ENCODE results near the gene UBE2F.
"Not testable (repeated sequence)": the region's sequence is repeated elsewhere in the genome, so short reads cannot be mapped to it uniquely, and the experiment has no call there.

Gene UBE2F

DNA sequence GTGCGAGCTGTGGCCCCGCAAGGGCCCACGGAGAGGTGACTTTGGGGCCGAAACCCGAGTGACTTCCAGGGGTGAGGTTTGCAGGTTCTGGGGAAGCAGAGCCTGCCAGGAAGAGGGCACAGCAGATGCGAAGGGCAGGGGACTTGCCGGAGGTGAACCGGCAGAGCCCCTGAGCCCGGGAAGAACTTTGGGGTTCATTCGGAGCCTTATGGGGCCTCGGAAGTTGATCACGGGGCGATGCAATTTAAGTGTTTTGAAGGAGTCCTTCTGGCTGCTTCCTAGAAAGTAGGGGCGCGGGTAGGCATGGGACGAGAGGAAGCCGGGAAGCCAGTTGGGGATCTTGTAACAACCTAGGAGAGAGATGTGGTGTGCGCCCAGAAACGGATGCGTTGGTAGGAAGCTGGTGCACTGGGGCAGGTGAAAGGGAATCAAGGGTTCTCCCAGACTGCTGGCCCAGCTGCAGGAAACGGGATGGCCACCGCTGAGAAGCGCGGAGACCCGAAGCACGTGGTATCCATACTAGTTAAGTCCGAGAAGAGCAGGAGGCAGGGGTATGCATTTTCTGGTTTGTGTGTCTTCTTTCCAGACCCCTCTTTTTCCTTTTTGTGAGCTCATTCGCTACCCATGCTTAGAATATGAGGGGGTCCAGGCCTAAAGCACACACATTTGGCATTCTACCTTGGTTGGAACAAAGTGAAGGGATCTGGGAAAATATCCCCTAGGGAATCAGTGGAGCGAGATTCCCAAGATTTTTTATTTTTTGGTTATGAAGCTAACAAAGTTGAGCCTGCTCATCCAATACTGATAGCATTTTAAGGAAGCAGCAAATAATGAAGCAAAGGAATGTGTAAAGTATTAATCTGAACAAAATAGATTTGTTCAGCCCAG is 94.7 kb downstream of the UBE2F start:
- TF ChIP-seq, protein P1, sequence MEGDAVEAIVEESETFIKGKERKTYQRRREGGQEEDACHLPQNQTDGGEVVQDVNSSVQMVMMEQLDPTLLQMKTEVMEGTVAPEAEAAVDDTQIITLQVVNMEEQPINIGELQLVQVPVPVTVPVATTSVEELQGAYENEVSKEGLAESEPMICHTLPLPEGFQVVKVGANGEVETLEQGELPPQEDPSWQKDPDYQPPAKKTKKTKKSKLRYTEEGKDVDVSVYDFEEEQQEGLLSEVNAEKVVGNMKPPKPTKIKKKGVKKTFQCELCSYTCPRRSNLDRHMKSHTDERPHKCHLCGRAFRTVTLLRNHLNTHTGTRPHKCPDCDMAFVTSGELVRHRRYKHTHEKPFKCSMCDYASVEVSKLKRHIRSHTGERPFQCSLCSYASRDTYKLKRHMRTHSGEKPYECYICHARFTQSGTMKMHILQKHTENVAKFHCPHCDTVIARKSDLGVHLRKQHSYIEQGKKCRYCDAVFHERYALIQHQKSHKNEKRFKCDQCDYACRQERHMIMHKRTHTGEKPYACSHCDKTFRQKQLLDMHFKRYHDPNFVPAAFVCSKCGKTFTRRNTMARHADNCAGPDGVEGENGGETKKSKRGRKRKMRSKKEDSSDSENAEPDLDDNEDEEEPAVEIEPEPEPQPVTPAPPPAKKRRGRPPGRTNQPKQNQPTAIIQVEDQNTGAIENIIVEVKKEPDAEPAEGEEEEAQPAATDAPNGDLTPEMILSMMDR (IDR thresholded peaks at IDR 0.05; ENCODE audit: insufficient read depth, low read depth, low read length, missing control alignments): no peak
- peak; percentile 48 for DNase-seq (ENCODE audit: low read depth)
- H3K4me3 ChIP-seq (ENCODE audit: low read length): peak overlapping the region; percentile 85

DNA sequence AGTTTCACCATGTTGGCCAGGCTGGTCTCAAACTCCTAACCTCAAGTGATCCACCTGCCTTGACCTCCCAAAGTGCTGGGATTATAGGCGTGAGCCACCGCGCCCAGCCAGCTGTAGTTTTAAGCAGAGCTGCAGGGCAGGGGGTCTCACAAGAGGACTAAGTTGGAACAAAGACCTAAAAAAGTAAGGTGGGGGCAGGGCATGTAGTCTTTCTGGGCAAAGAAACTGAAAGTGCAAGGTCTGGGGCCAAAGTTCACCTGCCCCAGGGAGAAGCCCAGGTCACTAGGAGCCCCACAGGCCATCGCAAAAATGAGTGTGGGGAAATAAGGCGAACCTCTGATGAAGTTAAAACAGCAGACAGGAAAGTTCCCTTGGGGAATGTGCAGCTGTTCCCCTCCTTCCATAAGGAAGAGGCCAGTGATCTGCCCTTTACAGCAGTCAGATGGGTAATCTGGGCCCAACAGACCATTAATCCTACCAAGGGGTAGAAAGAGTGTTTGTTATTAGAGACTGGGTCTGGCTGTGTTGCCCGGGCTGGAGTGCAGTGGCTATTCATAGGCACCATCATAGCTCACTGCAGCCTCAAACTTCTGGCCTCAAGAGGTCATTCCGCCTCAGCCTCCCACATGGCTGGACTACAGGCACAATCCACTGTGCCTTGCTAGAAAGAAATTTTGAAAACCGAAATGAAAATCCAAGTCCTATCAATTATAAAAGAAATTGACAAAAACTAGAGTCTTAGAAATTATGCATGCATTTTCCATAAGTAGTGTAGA is 96.8 kb downstream of the UBE2F start:
- DNase-seq (ENCODE audit: low read depth): no peak
- no peak overlapping the region for H3K4me3 ChIP-seq (ENCODE audit: low read length)
- TF ChIP-seq, protein P1 (IDR thresholded peaks at IDR 0.05; ENCODE audit: insufficient read depth, low read depth, low read length, missing control alignments): no peak

DNA sequence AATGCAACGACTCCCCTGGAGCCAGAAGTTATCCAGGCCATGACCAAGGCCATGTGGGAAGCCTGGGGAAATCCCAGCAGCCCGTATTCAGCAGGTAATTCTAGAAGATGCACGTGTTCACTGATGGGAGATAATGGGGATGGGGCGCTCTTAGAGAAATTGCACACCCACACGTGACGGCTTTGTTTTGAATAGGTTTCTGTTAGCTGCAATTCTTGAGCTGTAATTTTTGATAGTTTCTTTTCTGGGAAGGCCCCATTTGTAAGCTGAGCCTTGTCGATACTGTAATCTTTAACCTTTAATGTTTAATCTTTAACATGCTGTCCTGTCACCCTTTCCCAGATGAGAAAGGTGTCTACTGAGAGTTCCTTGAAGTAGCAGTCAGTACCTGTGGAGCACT is 97.6 kb downstream of the UBE2F start:
- DNase-seq (ENCODE audit: low read depth): no peak
- TF ChIP-seq, protein P1 (IDR thresholded peaks at IDR 0.05; ENCODE audit: insufficient read depth, low read depth, low read length, missing control alignments): no peak
- no peak overlapping the region for H3K4me3 ChIP-seq (ENCODE audit: low read length)

DNA sequence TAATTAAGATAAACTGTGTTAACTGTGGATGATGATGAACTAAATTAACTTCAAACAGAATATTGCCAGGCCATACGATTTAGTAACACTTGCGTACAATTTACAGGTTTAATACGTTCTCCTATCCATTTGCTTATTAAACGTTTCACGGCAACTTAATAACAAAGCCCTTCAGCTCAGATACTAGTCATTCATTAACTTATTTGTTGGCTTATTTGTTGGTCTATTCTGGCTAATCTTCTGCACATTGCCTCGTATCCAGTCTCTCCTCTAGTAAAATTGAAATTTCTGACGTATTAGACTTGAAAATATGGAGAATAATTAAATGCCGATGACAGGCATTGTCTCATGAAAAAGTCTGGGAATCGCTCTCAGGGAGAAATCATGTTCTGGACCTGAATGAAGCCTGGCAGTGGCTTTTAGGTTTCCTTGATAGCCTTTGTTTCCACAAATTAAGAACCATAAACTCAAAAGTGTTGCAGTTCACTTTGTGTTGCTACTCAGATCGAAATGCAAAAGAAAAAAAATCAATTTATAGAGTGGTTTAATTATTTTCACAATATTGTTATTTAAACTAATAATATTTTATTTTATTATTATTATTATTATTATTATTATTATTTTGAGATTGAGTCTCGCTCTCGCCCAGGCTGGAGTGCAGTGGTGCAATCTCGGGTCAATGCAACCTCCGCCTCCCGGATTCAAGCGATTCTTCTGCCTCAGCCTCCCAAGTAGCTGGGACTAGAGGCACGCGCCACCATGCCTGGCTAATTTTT is 98.4 kb downstream of the UBE2F start:
- H3K4me3 ChIP-seq (ENCODE audit: low read length): no peak overlapping the region
- DNase-seq (ENCODE audit: low read depth): no peak
- TF ChIP-seq, protein P1 (IDR thresholded peaks at IDR 0.05; ENCODE audit: insufficient read depth, low read depth, low read length, missing control alignments): no peak

DNA sequence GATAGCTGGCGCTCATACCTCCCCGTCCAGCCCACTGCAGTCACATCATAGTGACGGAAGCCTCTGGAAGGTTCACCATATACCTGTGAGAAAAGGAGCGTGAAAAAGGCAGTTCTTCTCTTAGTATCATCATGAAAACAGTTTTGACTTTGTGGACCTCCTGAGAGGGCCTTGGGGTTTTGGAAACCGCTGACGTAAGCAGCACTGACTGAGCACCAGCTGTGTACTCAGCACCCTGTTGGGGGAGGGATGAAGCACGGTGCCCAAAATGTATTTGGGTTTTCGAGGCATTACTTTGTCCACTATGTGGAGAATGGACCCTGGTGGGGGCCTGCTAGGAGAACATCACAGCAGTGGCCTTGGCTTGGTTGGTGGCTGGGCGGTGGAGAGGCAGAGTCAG is 99.4 kb downstream of the UBE2F start:
- no peak for DNase-seq (ENCODE audit: low read depth)
- TF ChIP-seq, protein P1 (IDR thresholded peaks at IDR 0.05; ENCODE audit: insufficient read depth, low read depth, low read length, missing control alignments): no peak
- no peak overlapping the region for H3K4me3 ChIP-seq (ENCODE audit: low read length)

DNA sequence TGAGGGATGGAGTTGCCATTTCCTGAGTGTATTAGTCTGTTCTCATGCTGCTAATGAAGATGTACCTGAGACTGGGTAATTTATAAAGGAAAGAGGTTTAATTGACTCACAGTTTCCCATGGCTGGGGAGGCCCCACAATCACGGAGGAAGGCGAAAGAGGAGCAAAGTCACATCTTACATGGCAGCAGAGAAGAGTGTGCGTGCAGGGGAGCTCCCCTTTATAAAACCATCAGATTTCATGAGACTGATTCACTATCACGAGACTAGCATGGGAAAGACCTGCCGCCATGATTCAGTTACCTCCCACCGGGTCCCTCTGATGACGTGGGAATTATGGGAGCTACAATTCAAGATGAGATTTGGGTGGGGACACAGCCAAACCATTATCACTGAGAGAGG is 99.9 kb downstream of the UBE2F start:
- not testable (repeated sequence) for H3K4me3 ChIP-seq (ENCODE audit: low read length); DNase-seq (ENCODE audit: low read depth)

DNA sequence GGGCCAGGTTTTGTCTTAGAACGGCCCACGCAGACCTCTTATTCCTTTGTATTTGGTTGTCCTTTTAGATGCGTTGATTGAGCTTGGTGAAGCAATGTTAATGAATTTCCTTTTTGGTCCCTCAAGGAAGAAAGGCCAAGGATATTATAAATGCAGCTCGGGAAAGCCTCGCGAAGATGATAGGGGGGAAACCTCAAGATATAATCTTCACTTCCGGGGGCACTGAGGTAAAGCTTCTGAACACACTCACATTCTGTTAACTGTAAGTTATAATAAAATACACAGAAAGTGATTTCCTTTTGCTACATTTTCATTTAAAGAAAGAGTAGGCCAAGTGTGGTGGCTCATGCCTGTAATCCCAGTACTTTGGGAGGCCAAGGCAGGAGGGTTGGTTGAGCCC is 101.1 kb downstream of the UBE2F start:
- TF ChIP-seq, protein P1 (IDR thresholded peaks at IDR 0.05; ENCODE audit: insufficient read depth, low read depth, low read length, missing control alignments): no peak
- H3K4me3 ChIP-seq (ENCODE audit: low read length): no peak overlapping the region
- no peak for DNase-seq (ENCODE audit: low read depth)

All from epithelial cell of esophagus (primary cell).